GM18511 (cell line): Measurements from ENCODE around the gene INPP5K.
"Not testable (repeated sequence)": the region's sequence is repeated elsewhere in the genome, so short reads cannot be mapped to it uniquely, and the experiment has no call there.

Source experiments
- ATAC-seq: cut with Tn5 transposase; IDR thresholded peaks from one replicate; pipeline ENCODE4 v1.9.1; 2021; ENCODE audit warnings: mild to moderate bottlenecking, moderate library complexity; ENCODE audit not compliant: unreplicated experiment

The INPP5K gene

DNA sequence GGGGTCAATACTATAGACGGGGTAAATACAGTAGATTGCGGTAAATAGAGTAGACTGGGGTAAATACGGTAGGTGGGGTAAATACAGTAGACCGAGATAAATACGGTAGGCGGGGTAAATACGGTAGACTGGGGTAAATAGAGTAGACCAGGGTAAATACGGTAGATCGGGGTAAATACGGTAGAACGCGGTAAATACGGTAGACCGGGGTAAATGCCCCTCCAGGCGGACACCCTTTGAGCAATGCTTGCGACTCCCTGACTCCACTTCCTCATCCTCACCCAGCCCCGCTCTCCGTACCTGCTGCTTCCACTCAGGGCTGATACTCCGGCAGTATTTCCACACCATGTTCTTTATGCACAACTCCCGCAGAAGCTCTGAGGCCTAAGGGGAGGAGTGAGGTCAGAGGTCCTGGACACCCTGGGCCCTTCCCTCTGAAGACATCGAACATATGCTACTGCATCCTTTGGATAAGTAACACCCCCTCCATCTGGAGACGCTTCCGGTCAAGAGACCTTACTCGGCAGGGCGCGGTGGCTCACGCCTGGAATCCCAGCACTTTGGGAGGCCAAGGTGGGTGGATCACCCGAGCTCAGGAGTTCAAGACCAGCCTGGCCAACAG is 47.1 kb downstream of the INPP5K start:
- no peak for ATAC-seq

DNA sequence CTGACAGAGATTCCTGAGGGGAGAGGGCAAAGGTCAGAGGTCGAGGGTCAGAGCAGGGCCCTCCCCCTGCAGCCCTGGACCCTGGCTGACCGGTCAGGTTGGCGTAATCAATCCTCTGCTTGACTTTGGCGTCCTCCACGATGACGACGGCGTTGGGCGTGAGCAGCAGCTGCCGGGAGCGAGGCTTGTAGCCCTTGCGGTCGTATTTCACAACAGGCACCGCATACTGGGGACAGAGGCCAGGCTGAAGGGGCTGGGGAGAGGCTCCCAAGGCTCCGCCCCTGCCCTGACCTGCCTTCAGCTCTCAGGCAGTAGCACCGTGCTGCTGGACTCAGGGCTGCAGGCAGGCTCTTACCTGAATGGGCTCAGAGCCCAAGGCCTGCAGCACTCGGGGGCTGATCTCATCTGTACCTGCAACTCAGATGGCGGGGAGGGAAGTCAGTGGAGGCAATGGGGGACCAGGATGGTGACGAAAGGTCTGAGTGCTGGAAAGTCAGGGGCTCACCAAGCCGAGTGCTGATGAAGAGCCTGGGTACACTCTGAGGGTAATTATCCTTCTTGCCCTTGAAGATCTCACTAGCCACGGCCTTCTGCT is 48.4 kb downstream of the INPP5K start:
- no peak for ATAC-seq

GRCh38 chr17:1467258-1467657 is 49.2 kb downstream of the INPP5K start:
- no peak for ATAC-seq

DNA sequence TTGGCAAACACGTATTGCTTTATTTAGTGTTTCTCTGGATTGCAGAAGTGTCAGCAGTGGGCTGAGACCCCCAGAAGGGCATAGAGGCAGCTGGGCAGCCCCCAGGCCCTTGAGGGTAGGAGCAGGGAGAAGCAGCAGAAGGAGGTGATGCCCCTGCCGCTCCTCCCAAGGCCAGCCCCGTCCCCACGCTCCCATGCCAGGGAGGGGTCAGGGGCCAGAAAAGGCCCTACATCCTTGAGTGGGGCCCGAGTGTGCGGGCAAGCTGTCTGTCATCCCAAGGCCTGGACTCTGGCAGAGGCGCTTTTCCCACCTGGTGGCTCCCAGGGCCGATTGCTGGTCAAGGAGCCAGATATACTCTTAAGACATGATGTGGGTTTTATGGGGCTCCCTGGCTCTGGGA is 52.2 kb downstream of the INPP5K start:
- no peak for ATAC-seq

- ATAC-seq = no peak
These were observed 54.0 kb downstream of the INPP5K start for GRCh38 chr17:1462164-1463112.

DNA sequence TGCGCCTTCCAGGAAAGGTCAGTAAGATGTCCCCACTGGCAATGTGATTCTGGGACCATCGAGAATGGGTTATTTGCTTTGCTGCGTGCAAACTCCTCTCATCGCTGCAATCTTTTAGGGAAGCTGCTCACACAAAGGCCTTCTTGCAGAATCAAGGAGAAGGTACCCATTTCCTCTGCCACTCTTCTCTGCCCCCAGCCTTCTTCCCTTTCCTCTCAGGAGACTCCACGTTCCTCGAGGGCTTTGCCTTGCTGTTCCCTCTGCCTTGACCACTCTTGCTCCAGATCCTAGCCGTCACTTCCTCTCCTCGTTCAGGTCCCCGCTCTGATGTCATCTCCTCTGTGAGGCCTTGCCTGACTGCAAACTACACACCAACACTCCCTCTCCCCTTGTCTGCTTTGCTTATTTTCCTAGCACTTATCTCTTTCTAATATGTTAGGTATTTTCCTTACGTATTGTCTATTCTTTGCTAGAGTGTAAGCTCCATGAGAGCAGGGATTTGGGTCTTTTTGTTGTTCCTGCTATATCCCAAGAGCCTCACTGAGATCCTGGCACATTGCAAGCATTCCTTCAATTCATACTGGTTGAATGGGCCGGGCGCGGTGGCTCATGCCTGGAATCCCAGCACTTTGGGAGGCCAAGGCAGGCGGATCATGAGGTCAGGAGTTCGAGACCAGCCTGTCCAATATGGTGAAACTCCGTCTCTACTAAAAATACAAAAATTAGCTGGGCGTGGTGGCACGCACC is 55.0 kb downstream of the INPP5K start:
- ATAC-seq = no peak

DNA sequence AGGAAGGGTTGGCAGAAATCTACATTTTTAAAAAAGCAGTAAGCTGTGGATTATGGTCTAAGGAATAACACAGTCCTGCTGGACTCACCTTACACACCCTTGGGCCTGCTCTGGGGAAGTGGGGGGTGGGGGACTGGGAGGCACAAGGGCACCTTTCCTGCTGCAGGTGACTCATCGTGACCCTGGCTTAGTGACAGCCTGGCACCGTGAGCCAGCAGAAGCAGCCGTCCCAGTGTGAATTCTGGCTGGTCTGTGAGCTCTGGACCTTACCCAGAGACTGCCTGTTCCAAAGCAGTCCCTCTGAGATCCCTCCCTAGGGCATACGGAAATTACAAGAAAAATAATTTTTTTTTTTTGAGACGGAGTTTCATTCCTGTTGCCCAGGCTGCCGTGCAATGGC is 56.2 kb downstream of the INPP5K start:
- ATAC-seq = no peak

GRCh38 chr17:1455797-1456599 is 60.4 kb downstream of the INPP5K start, which contains the start of gene CRK:
TSS of gene CRK (minus strand) at chr17:1456232. CDS start at chr17:1456117, 115 bp downstream.
- peak; percentile 89 for ATAC-seq

GRCh38 chr17:1455291-1455796 is 61.1 kb downstream of the INPP5K start:
- peak; percentile 34 for ATAC-seq

DNA sequence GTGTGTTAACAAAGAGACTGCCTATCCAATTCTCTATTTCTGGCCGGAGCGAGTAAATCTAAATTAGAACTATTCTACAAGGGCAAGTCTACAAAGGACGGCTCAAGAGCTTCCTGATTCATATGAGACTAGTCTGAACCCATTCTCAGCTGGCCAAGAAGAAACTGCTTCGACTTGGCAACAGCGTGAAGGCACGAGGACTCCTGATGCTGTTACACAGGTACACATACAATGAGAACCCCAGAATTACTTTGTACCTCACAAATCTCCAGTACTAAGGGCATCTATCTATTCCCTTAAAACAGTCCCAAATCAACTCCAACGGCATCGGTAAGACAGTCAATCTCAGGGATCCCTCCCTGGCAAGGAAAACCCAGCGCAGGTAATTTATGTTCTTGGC is 61.9 kb downstream of the INPP5K start:
- ATAC-seq = no peak

- not testable (repeated sequence) for ATAC-seq
These were observed 62.7 kb downstream of the INPP5K start for GRCh38 chr17:1453694-1454093.

GRCh38 chr17:1452836-1453235 is 63.6 kb downstream of the INPP5K start:
- ATAC-seq = no peak

- not testable (repeated sequence) for ATAC-seq
These were observed 66.2 kb downstream of the INPP5K start for GRCh38 chr17:1450261-1450660.

DNA sequence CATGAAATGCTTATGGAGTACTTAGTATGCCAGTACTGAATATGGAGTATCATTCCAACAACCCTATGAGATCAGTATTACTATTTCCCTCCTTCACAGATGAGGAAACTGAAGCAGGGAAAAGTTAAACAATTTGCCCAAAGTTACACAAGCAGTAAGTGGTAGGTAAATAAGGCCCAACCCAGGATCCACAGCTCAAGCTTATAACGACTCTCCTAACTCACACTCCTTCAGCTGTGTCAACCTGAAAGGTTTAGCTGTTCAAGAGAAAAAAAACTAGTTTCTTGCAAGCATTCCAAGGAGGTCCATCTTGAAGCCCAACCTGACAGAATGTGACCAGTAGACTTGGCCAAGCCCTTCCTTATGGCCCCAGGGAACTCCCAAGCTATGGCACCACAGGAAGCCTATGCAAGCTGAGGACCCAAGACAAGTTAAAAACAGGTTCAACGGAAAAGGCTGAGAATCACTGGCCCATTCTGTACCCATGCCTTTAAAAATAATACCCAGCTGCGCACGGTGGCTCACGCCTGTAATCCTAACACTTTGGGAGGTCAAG is 66.9 kb downstream of the INPP5K start:
- no peak for ATAC-seq

DNA sequence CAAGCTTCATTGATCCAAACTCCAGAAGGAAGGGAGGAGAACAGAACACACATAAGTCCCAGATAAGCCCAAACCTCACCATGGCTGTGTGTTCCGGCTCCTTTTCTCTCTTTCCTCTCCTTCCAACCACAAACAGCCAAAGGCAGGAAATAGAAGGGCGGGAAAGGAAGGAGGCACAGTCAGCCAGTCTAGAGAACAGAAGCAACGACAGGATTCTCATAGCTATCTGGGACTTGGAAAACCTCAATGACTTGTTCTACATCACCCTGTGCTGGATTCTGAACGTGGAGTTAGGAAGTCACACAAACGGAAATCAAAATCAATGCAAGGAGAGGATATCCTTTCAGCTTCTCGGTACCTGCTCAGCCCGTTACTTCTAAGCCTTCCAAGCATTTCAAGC is 69.4 kb downstream of the INPP5K start:
- ATAC-seq = no peak

DNA sequence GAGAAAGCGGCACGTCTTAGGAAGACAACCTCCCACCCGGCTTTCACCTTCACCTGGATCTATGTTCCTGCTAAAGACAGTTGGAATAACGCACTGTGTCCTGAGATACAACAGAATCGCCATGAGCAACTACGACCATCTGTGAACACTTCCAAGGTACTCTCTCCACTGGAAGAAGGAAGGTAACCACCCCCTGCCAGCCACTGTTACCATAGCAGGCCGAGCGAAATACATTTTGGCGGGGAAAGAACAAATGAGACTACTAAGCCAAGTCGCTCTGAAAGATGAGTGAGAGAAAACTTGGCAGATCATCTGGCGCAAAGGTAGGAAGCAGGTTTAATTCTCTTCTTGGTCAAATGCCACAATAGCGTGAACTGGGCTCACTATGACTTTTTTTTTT is 70.2 kb downstream of the INPP5K start:
- no peak for ATAC-seq

DNA sequence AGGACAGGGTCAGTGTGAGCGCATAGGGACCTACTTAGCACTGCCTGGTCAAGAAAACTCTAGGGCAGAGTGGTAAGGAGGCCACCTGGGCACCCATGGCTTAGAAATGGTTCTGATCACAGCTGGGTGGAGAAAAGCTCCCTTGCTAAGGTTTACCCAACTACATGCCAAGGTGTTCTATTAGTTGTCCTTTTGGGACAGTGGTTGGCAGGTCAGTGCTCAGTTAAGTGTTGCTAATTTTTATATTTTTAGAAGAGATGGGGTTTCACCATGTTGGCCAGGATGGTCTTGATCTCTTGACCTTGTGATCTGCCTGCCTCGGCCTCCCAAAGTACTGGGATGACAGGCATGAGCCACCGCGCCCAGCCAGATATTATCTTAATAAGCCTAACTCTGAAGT is 70.7 kb downstream of the INPP5K start:
- not testable (repeated sequence) for ATAC-seq
